NCI-H526 treated with DMSO at 0.1 percent for 48 hours (cell line): ENCODE results near the gene PRKCI.
"Not testable (repeated sequence)": the region's sequence is repeated elsewhere in the genome, so short reads cannot be mapped to it uniquely, and the experiment has no call there.

Experiments
- DNase-seq: peaks from one replicate; lab custom pipeline; 2025; lab: John Stamatoyannopoulos, UW

PRKCI gene

DNA sequence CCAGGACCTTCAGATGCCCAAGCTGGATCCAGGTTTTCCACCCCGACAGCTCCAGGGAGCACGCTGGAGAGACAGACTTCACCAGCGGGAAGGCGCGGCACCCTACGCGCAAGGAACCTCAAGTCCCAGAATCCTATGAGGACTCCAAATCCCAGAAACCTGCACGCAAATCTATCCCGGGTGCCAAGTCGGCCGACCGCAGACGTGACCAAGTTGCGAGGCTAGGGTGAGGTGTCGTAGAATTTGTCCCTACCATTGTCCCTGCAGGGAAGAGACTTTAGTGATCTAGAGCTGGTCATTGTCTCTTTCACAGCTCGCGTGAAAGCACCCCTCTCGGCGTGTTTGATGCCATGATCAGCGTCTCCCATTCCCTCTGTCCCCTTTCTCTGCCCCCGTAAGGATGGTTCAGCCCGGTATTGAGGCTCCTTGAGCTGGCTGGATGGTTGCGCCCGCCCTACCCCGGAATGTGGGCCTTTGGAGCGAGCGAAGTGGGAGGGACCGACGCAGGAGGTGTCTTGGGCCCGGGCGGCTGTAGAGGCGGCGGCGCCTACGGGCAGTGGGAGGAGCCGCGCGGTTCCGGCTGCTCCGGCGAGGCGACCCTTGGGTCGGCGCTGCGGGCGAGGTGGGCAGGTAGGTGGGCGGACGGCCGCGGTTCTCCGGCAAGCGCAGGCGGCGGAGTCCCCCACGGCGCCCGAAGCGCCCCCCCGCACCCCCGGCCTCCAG, at the start of gene PRKCI:
Gene PRKCI, plus strand, starts transcription at position 501 of the 723 bp plus-strand sequence. CDS start 246 bp downstream, outside the sequence.
- peak; percentile 98 for DNase-seq

GRCh38 chr3:170178651-170179050, 43.6 kb upstream of the PRKCI start:
- no peak for DNase-seq

DNA sequence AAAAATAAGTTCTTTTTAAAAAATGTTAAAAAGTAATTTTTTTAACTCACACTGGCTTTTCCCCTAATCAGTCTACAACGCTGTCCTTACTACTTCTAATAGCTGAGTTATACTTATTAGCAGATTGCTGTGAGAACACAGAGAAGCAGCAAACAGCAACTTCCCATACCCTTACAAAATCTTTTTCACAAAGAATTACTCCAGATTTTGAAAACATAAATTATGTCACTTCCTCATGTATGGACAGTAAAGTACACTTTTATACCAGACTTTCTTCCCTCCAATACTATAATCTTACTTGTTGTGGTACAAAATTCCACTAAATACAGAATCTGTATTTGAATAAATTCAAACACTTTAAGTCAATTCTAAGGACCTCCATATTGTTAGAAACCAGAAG, 42.8 kb upstream of the PRKCI start:
- no peak for DNase-seq

- no peak for DNase-seq
Observed at GRCh38 chr3:170180079-170180907, 41.9 kb upstream of the PRKCI start.

GRCh38 chr3:170180908-170181885, 41.0 kb upstream of the PRKCI start, which contains the start of gene PHC3:
Gene PHC3 (minus strand): TSS chr3:170181733. CDS start chr3:170181715, 18 bp downstream.
- DNase-seq = peak; percentile 91

GRCh38 chr3:170189398-170190256, 32.6 kb upstream of the PRKCI start:
- DNase-seq = no peak

DNA sequence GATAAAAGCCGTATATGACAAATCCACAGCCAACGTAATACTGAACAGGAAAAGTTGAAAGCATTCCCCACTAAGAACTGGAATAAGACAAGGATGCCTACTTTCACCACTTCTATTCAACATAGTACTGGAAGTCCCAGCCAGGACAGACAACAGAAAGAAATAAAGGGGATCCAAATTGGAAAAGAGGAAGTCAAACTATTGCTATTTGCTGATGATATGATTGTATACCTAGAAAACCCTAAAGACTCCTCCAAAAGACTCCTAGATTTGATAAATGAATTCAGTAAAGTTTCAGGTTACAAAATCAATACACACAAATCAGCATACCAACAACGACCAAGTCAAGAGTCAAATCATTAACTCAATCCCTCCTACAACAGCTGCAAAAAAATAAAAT, 26.5 kb upstream of the PRKCI start:
- not testable (repeated sequence) for DNase-seq

DNA sequence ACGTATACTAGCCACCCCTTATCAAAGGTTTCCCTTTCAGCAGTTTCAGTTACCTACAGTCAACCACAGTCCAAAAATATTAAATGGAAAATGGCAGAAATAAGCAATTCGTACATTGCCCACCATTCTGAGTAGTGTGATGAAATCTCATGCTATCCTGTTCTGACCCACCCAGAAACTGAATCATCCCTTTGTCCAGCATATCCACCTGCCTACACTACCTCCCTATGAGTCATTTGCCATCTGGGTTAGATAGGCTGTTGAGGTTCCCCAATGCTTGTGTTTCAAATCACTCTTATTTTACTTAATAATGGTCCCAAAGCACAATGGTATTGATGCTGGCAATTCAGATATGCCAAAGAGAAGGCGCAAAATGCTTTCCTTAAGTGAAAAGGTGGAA, 25.4 kb upstream of the PRKCI start:
- DNase-seq = no peak

DNA sequence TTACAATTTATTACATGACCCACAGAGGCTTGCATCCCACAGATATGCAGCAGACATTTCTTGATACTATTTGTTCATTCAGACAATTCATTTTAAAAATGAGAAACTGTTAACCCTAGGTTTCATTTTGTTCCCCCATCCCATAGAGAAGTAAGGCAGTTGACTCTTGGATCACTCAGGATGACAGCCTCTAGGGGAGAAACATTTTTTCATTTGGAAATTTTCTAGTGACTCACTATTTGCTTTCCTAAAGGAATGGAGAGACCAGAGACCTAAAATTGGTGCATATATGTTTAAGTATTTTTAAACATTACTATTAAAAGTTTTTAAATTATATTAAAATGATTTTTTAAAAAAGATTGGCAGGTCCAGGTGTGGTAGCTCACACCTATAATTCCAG, 21.2 kb upstream of the PRKCI start:
- no peak for DNase-seq

DNA sequence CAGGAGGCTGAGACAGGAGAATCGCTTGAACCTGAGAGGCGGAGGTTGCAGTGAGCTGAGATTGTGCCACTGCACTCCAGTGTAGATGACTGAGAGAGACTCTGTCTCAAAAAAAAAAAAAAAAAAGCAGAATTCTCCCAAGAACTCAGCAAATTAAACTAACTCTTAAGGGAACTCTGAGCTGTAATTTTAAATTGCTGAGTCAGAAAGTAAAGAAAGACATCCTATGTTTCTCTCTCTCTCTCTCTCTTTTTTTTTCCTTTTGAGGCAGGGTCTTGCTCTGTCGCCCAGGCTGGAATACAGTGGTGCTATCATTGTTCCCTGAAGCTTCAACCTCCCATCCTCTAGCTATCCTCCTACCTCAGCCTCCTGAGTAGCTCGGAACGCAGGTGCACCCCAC, 20.7 kb upstream of the PRKCI start:
- DNase-seq = no peak

DNA sequence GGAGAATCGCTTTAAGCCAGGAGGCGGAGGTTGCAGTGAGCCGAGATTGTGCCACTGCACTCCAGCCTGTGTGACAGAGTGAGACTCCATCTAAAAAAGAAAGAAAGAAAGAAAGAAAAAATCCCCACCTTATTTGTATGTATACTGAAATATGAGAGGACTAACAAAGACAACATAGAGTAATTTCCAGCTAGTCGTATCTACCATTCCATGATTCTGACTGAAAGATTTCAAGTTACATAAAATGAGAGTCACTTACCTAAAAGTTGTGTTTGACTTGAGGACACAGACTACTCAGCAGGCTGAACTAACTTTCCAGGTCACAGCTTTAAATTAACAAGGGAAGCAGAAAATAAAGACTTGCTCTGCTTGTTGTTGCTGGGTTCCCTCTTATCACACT, 18.8 kb upstream of the PRKCI start:
- no peak for DNase-seq

DNA sequence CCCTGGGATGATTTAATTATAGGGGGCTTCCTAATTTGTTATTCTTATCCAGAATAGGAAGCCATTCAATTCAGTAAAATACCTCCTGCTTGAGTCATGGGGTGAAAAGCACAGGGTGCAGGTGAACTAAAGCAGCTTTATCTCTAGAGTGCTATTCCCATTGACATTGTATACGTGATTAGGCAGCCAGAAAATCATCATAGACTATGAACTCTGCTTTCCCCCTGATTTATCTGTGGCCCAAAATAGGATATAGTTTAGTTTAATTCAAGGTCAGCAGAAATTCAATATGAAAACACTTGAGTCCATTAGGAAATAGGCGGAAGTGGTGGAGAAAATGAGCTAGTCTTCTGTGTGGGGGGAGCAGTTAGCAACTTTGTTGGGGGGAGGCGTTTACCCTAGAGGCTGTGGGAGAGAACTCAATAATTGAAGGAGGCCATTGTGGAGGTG, 18.2 kb upstream of the PRKCI start:
- no peak for DNase-seq

DNA sequence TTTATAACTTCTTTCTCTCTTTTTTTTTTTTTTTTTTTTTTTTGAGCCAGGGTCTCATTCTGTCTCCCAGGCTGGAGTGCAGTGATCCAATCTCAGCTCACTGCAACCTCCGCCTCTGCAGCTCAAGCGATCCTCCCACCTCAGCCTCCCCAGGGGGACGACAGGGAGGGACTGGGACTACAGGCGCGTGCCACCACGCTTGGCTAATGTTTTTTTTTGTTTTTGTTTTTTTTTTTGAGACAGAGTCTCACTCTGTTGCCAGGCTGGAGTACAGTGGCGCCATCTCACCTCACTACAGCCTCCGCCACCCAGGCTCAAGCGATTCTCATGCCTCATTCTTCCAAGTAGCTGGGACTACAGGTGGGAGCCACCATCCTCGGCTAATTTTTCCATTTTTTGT, 17.7 kb upstream of the PRKCI start:
- DNase-seq = no peak

DNA sequence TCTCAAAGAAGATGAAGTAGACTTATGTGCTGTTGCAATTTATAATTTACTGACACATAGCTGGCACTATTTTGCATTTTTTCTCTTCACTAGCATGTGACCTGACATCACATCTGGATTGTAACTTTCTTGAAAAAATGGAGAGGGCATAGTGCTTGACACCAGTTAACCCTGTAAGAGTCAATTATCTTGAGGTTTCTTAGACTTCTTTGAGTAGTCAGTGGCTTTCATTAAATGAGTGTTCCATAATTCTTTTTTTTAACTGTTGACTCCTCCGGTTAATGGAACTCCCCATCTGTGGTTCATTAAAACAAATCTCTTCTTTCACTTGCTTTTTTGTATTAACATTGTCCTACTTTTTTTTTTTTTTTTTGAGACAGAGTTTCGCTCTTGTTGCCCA, 16.9 kb upstream of the PRKCI start:
- no peak for DNase-seq

DNA sequence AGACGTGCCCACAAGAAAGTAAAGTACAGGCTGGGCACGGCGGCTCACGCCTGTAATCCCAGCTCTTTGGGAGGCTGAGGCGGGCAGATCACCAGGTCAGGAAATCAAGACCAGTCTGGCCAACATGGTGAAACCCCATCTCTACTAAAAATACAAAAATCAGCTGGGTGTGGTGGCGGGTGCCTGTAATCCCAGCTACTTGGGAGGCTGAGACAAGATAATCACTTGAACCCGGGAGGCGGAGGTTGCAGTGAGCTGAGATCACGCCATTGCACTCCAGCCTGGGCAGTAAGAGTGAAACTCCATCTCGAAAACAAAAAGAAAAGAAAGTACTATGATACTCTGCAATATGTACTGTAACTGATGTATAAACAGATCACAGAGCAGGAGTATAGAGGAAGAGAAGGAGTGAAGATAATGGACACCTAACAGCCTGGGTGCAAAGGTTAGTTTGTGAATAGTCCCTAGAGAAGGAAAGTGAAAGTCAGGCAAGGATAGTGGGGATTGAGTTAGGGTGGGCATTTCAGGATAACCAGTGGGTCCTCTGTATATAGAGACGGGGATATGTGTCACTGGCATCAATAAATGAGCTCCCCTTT, 16.0 kb upstream of the PRKCI start:
- not testable (repeated sequence) for DNase-seq

GRCh38 chr3:170207717-170208116, 14.5 kb upstream of the PRKCI start:
- DNase-seq = no peak

DNA sequence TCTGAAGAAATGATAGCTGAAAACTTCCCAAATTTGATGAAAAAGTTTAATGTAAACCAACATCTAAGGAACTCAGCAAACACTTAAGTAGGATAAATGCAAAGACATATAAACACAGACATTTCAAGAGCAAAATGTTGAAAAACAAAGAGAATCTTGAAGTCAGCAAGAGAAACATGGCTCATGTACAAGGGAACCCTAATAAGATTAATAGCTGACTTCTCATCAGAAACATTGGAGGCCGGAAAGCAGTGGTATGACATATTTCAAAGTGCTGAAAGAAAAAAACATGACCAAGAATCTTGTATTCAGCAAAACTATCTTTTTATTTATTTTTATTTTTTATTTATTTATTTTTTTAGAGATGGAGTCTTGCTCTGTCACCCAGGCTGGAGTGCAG, 10.6 kb upstream of the PRKCI start:
- no peak for DNase-seq

- no peak for DNase-seq
Observed at GRCh38 chr3:170219850-170220249, 2.4 kb upstream of the PRKCI start.

DNA sequence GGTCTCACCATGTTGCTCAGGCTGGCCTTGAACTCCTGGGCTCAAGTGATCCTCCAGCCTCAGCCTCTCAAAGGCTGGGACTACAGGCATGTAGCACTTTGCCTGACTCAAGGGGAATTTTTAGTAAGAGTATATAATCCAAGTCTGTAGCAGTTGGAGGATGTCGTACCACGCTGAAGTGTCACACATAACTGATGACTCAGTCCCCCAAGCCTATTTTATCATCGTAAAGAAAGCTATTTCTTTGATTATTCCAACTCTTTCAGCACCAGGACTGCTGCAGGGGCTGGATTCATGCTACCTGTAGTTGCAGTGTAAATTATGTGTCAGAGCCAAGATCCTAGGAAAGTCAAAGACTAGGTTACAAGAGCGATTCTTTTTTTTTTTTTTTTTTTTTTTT, 1.4 kb upstream of the PRKCI start:
- no peak for DNase-seq
